ENCODE measurements around the gene SHISA5. TPM values are rescaled to one million over a fixed set of nuclear protein-coding genes. Genes with fewer than 3 reads are reported as not detected.

Gene SHISA5
- total RNA-seq, 1 experiment from 2014 or later = 226 TPM

- Histone ChIP-seq H3K27me3 (replicated peaks; ENCODE audit: control insufficient read depth, insufficient read depth, low read length) (no peaks in the 10 kb centered on the region), H3K36me3 (ENCODE audit: control insufficient read depth, insufficient read depth, low read length) (peaks cover 4% of the 10 kb centered on the region; the same call in 1 of the 2 replicates), H3K9me3 (no peaks in the 10 kb centered on the region), H3K4me3 (ENCODE audit: low read depth, low read length) (no peak overlapping the region), H3K4me1 (peaks cover 43% of the 10 kb centered on the region)
- ChIA-PET CTCF (interaction anchor here (0.8 to 6.2 kb wide), 15 partner anchors 9 to 242 kb away, joined by 3 to 405 read pairs (median 21); partner anchors contain the start of gene ATRIP), POLR2A (interaction anchor here (1.5 to 1.9 kb wide), 3 partner anchors 9 to 36 kb away, joined by 7 to 22 read pairs (median 19); partner anchors contain the start of gene ATRIP)
- no peak overlapping the region for H3K4me3 Mint-ChIP-seq (ENCODE audit: unreplicated experiment)
- no peaks in the 10 kb centered on the region for H3K27me3 Mint-ChIP-seq (ENCODE audit: insufficient read depth, unreplicated experiment)
- peaks cover 23% of the 10 kb centered on the region for H3K4me1 Mint-ChIP-seq (ENCODE audit: low read depth, unreplicated experiment)
- TF ChIP-seq CTCF (IDR thresholded peaks at IDR 0.05; ENCODE audit: insufficient read depth in 1 of 2, low read depth in 1 of 2, low read length in 1 of 2, severe bottlenecking in 1 of 2, unreplicated experiment in 1 of 2) = no peak
- H3K36me3 Mint-ChIP-seq (ENCODE audit: insufficient read depth, unreplicated experiment) = peaks cover 53% of the 10 kb centered on the region
- H3K27ac Mint-ChIP-seq (ENCODE audit: unreplicated experiment) = no peak overlapping the region
- DNase-seq = no peak
- no peaks in the 10 kb centered on the region for H3K9me3 Mint-ChIP-seq (ENCODE audit: unreplicated experiment)
- BruUV-seq (replicated peaks) = no TSS peak
- intact Hi-C loops (cut with micrococcal nuclease; ENCODE audit: unreplicated experiment) = loop anchor here (1.0 to 5.0 kb wide), 4 partner anchors 36 to 250 kb away; partner anchors contain the start of gene CDC25A
Observed at GRCh38 chr3:48436855-48437254, 67.1 kb downstream of the SHISA5 start.

GRCh38 chr3:48436477-48436787 lies 67.5 kb downstream of the SHISA5 start:
- CTCF ChIA-PET = interaction anchor here (0.5 to 6.2 kb wide), 51 partner anchors 9 to 994 kb away, joined by 3 to 405 read pairs (median 5); partner anchors contain the start of genes ATRIP, CAMP, CDC25A and FBXW12
- H3K4me3 ChIP-seq (ENCODE audit: low read depth, low read length) = no peak overlapping the region
- POLR2A ChIA-PET = interaction anchor here (0.5 to 1.9 kb wide), 9 partner anchors 10 to 167 kb away, joined by 3 to 22 read pairs (median 4); partner anchors contain the start of gene ATRIP
- no peak for DNase-seq
- H3K9me3 ChIP-seq = no peaks in the 10 kb centered on the region
- Mint-ChIP-seq H3K27ac (ENCODE audit: unreplicated experiment) (no peak overlapping the region), H3K9me3 (ENCODE audit: unreplicated experiment) (no peaks in the 10 kb centered on the region), H3K36me3 (ENCODE audit: insufficient read depth, unreplicated experiment) (peaks cover 53% of the 10 kb centered on the region), H3K4me1 (ENCODE audit: low read depth, unreplicated experiment) (peaks cover 27% of the 10 kb centered on the region), H3K4me3 (ENCODE audit: unreplicated experiment) (no peak overlapping the region), H3K27me3 (ENCODE audit: insufficient read depth, unreplicated experiment) (no peaks in the 10 kb centered on the region)
- TF ChIP-seq CTCF (IDR thresholded peaks at IDR 0.05; ENCODE audit: insufficient read depth in 1 of 2, low read depth in 1 of 2, low read length in 1 of 2, severe bottlenecking in 1 of 2, unreplicated experiment in 1 of 2) = no peak
- H3K36me3 ChIP-seq (ENCODE audit: control insufficient read depth, insufficient read depth, low read length) = peaks cover 4% of the 10 kb centered on the region; the same call in 1 of the 2 replicates
- H3K4me1 ChIP-seq = peaks cover 44% of the 10 kb centered on the region
- H3K27me3 ChIP-seq (replicated peaks; ENCODE audit: control insufficient read depth, insufficient read depth, low read length) = no peaks in the 10 kb centered on the region
- BruUV-seq (replicated peaks) = no TSS peak
- intact Hi-C loops (cut with micrococcal nuclease; ENCODE audit: unreplicated experiment) = loop anchor here (1.0 to 5.0 kb wide), 4 partner anchors 35 to 249 kb away; partner anchors contain the start of gene CDC25A

- Mint-ChIP-seq H3K4me3 (ENCODE audit: unreplicated experiment) (no peak overlapping the region), H3K4me1 (ENCODE audit: low read depth, unreplicated experiment) (peaks cover 32% of the 10 kb centered on the region)
- intact Hi-C loops (cut with micrococcal nuclease; ENCODE audit: unreplicated experiment) = loop anchor here (1.0 to 5.0 kb wide), 4 partner anchors 35 to 249 kb away; partner anchors contain the start of gene CDC25A
Observed at GRCh38 chr3:48435774-48436476, 68.0 kb downstream of the SHISA5 start.

More at GRCh38 chr3:48435774-48436476, 68.0 kb downstream of the SHISA5 start:
- H3K36me3 Mint-ChIP-seq (ENCODE audit: insufficient read depth, unreplicated experiment) = peaks cover 53% of the 10 kb centered on the region
- CTCF ChIA-PET = interaction anchor here (0.5 to 6.2 kb wide), 54 partner anchors 9 to 994 kb away, joined by 3 to 405 read pairs (median 5); partner anchors contain the start of genes ATRIP, CAMP, CDC25A and FBXW12
- no peak overlapping the region for H3K27ac Mint-ChIP-seq (ENCODE audit: unreplicated experiment)
- no peaks in the 10 kb centered on the region for H3K9me3 Mint-ChIP-seq (ENCODE audit: unreplicated experiment)
- no peak overlapping the region for H3K4me3 ChIP-seq (ENCODE audit: low read depth, low read length)
- no peaks in the 10 kb centered on the region for H3K27me3 ChIP-seq (replicated peaks; ENCODE audit: control insufficient read depth, insufficient read depth, low read length)
- peaks cover 4% of the 10 kb centered on the region; the same call in 1 of the 2 replicates for H3K36me3 ChIP-seq (ENCODE audit: control insufficient read depth, insufficient read depth, low read length)
- H3K4me1 ChIP-seq = peaks cover 48% of the 10 kb centered on the region
- H3K9me3 ChIP-seq = no peaks in the 10 kb centered on the region
- POLR2A ChIA-PET = interaction anchor here (0.5 to 1.9 kb wide), 10 partner anchors 10 to 181 kb away, joined by 3 to 22 read pairs (median 5); partner anchors contain the start of gene ATRIP
- no peaks in the 10 kb centered on the region for H3K27me3 Mint-ChIP-seq (ENCODE audit: insufficient read depth, unreplicated experiment)
- no TSS peak for BruUV-seq (replicated peaks)
- DNase-seq = peak; percentile 87 to 89
- TF ChIP-seq CTCF (IDR thresholded peaks at IDR 0.05; ENCODE audit: insufficient read depth in 1 of 2, low read depth in 1 of 2, low read length in 1 of 2, severe bottlenecking in 1 of 2, unreplicated experiment in 1 of 2) = peak; percentile 99 to 100
